BJ (cell line): ENCODE data around the gene FAM174A. TPM values are rescaled to one million over a fixed set of nuclear protein-coding genes. Genes with fewer than 3 reads are reported as not detected.

Source experiments
- CTCF ChIA-PET: fragments of 350-600 bp; formaldehyde crosslinking; extraction: SDS; loops from one replicate; lab custom pipeline; 2021; ENCODE audit warnings: antibody characterized with exemption, inconsistent platforms; lab: Yijun Ruan, JAX
- POLR2A ChIA-PET: fragments of 300-600 bp; sonication (Branson Sonifier 250); formaldehyde crosslinking; extraction: SDS; loops from one replicate; lab custom pipeline; 2021; ENCODE audit warnings: antibody characterized with exemption; lab: Charles Lee
- DNase-seq: peaks from one replicate; pipeline ENCODE4 v3.0.0-alpha.2; 2011; ENCODE audit warnings: low read depth
- H3K27me3 ChIP-seq: 2 replicates; pipeline ENCODE4 v1.6.0; 2011; ENCODE audit warnings: low read length; ENCODE audit not compliant: control insufficient read depth, insufficient read depth
- H3K36me3 ChIP-seq: 2 replicates; pipeline ENCODE4 v1.5.1; 2011; ENCODE audit warnings: low read length; ENCODE audit not compliant: control insufficient read depth, insufficient read depth
- H3K4me3 ChIP-seq: 2 replicates; pipeline ENCODE4 v1.5.1; 2011; ENCODE audit warnings: low read depth, mild to moderate bottlenecking, control low read depth, low read length
- CTCF ChIP-seq: IDR thresholded peaks from 2 replicates; pipeline ENCODE4 v1.5.1; 2011; ENCODE audit warnings: low read depth, mild to moderate bottlenecking, control low read depth, inconsistent platforms, low read length, moderate library complexity; ENCODE audit not compliant: insufficient read depth
- polyA plus RNA-seq: library from polyadenylated mRNA; depleted of rRNA; stranded (reverse); fragments of >200 nt; gene quantifications from 2 replicates; pipeline ENCODE4 v1.2.3, GENCODE V29; 2011

FAM174A gene
- polyA plus RNA-seq, 1 experiment: 7.9 TPM

GRCh38 chr5:100574716-100575115 is 39.5 kb downstream of the FAM174A start:
- TF ChIP-seq CTCF: no peak
- ChIA-PET CTCF (no interaction called here), POLR2A (no interaction called here)
- H3K4me3 ChIP-seq: no peak overlapping the region
- H3K27me3 ChIP-seq: no peaks in the 10 kb centered on the region
- no peaks in the 10 kb centered on the region for H3K36me3 ChIP-seq
- DNase-seq: no peak

DNA sequence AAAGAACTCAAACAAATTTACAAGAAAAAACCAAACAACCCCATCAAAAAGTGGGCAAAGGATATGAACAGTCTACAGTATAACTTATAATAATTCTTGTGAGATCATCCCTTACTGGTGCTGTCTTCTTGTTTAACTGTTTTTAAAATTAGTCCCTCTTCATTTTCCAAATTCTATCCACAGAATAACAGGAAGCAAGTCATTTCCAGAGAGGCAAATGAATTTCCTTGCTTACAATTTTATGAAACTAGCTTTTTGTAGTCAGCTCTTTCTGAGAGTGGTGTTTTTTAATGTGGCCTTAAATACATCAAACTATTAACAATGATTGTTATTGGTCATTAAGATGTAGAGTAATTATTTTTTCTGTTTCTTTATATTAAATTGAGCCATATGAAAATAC is 40.6 kb downstream of the FAM174A start:
- Histone ChIP-seq H3K27me3 (no peaks in the 10 kb centered on the region), H3K36me3 (no peaks in the 10 kb centered on the region), H3K4me3 (no peak overlapping the region)
- CTCF ChIA-PET: no interaction called here
- POLR2A ChIA-PET: no interaction called here
- no peak for DNase-seq
- no peak for TF ChIP-seq CTCF

- H3K27me3 ChIP-seq: no peaks in the 10 kb centered on the region
- POLR2A ChIA-PET: no interaction called here
- no peaks in the 10 kb centered on the region for H3K36me3 ChIP-seq
- H3K4me3 ChIP-seq: no peak overlapping the region
- CTCF ChIA-PET: no interaction called here
- no peak for DNase-seq
- no peak for TF ChIP-seq CTCF
Measured at GRCh38 chr5:100576217-100576751, 41.1 kb downstream of the FAM174A start.

DNA sequence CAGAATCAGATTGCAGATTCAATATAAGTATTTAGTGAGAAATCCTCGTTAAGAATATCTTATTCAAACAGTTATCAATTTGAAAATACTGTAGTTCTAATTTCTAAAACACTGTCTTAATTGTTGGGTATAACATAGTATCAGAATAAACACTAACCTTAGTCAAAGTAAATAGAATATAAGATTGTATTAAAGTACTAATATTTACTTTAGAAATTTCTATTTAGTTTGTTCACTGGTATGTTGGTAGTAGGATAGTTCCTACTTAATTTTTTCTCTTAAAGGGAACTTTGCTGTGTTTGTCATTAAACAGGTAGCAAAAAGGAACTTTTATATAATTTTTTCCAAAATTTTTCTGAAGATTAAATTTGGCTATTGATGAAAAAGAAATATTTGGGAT is 42.3 kb downstream of the FAM174A start:
- no peak for DNase-seq
- POLR2A ChIA-PET: no interaction called here
- TF ChIP-seq CTCF: no peak
- Histone ChIP-seq H3K4me3 (no peak overlapping the region), H3K36me3 (no peaks in the 10 kb centered on the region), H3K27me3 (no peaks in the 10 kb centered on the region)
- CTCF ChIA-PET: no interaction called here

- no peak overlapping the region for H3K4me3 ChIP-seq
- CTCF ChIA-PET: interaction anchor here (0.6 kb wide), 1 partner anchor 158 kb away, joined by 3 read pairs; no protein-coding TSS in a partner anchor
- no peak for TF ChIP-seq CTCF
Measured at GRCh38 chr5:100584069-100584468, 48.9 kb downstream of the FAM174A start.

More at GRCh38 chr5:100584069-100584468, 48.9 kb downstream of the FAM174A start:
- DNase-seq: no peak
- POLR2A ChIA-PET: no interaction called here
- no peaks in the 10 kb centered on the region for H3K27me3 ChIP-seq
- no peaks in the 10 kb centered on the region; the same call in 1 of the 2 replicates for H3K36me3 ChIP-seq
